Type B pancreatic cell (in vitro differentiated cells): ENCODE results near the gene DLGAP4. TPM values are rescaled to one million over a fixed set of nuclear protein-coding genes. Genes with fewer than 3 reads are reported as not detected.
A peak's percentile ranks its signal among the peaks of the same experiment; 100 is the strongest.

Experiments used
- DNase-seq: peaks from one replicate; pipeline ENCODE4 v3.0.0; 2021; ENCODE audit warnings: mixed read lengths; ENCODE audit not compliant: unreplicated experiment; ENCODE audit errors: extremely low spot score
- H3K27ac Mint-ChIP-seq: 2 replicates; pipeline ENCODE4 v1.8.0; 2021; ENCODE audit warnings: mild to moderate bottlenecking, mixed read lengths
- H3K27me3 Mint-ChIP-seq: 2 replicates; pipeline ENCODE4 v1.8.0; 2021; ENCODE audit warnings: mixed read lengths
- H3K36me3 Mint-ChIP-seq: 2 replicates; pipeline ENCODE4 v1.8.0; 2021; ENCODE audit warnings: mixed read lengths
- H3K4me1 Mint-ChIP-seq: one replicate; pipeline ENCODE4 v1.8.0; 2021; ENCODE audit warnings: mixed read lengths; ENCODE audit not compliant: unreplicated experiment
- H3K4me3 Mint-ChIP-seq: 2 replicates; pipeline ENCODE4 v1.8.0; 2021; ENCODE audit warnings: mild to moderate bottlenecking, mixed read lengths
- H3K9me3 Mint-ChIP-seq: 2 replicates; pipeline ENCODE4 v1.8.0; 2021; ENCODE audit warnings: mixed read lengths
- CTCF ChIP-seq: fragments of 200-600 bp; sonication (generic); conservative IDR thresholded peaks from 2 replicates; pipeline ENCODE4 v1.5.0; 2021; ENCODE audit warnings: antibody characterized with exemption, mild to moderate bottlenecking
- total RNA-seq: library from RNA; stranded (reverse); gene quantifications from 2 replicates; pipeline ENCODE4 v1.2.1, GENCODE V29; 2021; ENCODE audit warnings: low replicate concordance

Gene DLGAP4
- total RNA-seq, 1 donor from 2014 or later: 78.0 TPM

DNA sequence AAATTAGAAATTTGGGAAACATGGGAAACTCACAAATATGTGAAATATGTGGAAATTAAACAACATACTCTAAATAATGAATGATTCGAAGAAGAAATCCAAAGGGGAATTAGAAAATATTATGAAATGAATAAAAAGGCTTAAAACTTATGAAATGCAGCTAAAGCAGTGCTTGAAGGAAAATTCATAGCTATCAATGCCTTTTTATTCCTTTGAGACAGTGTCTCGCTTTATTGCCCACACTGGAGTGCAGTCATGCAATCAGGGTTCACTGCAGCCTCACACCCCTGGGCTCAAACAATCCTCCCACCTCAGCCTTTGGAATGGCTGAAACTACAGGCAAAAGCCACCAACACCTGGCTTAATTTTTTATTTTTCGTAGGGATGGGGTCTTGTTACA, 259.4 kb downstream of the DLGAP4 start:
- H3K4me3 Mint-ChIP-seq: no peak overlapping the region
- H3K9me3 Mint-ChIP-seq: peaks cover 6% of the 10 kb centered on the region
- peaks cover 8% of the 10 kb centered on the region for H3K4me1 Mint-ChIP-seq
- H3K36me3 Mint-ChIP-seq: no peaks in the 10 kb centered on the region
- TF ChIP-seq CTCF: no peak
- H3K27me3 Mint-ChIP-seq: no peaks in the 10 kb centered on the region
- DNase-seq: no peak
- no peak overlapping the region for H3K27ac Mint-ChIP-seq

DNA sequence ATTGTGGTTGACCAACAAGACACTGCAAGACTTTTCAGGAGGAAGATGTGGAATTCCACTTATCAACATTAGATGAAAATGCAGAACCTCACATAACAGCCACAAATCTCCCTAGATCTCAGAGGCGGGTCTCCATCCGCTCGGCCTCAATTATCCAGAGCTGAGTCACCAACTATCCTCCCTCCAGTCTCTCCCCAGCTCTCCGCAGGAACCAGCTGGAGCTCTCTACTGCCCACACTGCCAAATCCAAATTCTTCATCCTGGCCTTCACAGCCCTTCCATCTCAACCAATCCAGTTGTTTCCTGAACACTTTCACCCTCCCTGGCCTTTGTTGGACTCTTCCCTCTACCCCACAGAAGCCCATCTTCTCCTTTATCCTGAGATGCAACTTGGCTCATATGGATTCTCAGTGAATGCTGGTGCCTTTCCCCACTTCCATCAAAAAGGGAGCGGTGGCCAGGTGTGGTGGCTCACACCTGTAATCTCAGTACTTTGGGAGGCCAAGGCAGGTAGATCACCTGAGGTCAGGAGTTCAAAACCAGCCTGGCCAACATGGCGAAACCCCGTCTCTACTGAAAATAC, 263.8 kb downstream of the DLGAP4 start:
- H3K9me3 Mint-ChIP-seq: no peaks in the 10 kb centered on the region
- DNase-seq: no peak
- no peaks in the 10 kb centered on the region for H3K27me3 Mint-ChIP-seq
- H3K27ac Mint-ChIP-seq: no peak overlapping the region
- no peak for TF ChIP-seq CTCF
- H3K4me3 Mint-ChIP-seq: no peak overlapping the region
- peaks cover 30% of the 10 kb centered on the region for H3K4me1 Mint-ChIP-seq
- H3K36me3 Mint-ChIP-seq: no peaks in the 10 kb centered on the region

GRCh38 chr20:36571564-36572504, 265.7 kb downstream of the DLGAP4 start:
- H3K4me1 Mint-ChIP-seq: peaks cover 39% of the 10 kb centered on the region
- H3K9me3 Mint-ChIP-seq: no peaks in the 10 kb centered on the region
- H3K27ac Mint-ChIP-seq: peak overlapping the region; percentile 96
- H3K27me3 Mint-ChIP-seq: no peaks in the 10 kb centered on the region
- peak overlapping the region; percentile 88 for H3K4me3 Mint-ChIP-seq
- no peak for DNase-seq
- H3K36me3 Mint-ChIP-seq: no peaks in the 10 kb centered on the region
- peak; percentile 42 for TF ChIP-seq CTCF

DNA sequence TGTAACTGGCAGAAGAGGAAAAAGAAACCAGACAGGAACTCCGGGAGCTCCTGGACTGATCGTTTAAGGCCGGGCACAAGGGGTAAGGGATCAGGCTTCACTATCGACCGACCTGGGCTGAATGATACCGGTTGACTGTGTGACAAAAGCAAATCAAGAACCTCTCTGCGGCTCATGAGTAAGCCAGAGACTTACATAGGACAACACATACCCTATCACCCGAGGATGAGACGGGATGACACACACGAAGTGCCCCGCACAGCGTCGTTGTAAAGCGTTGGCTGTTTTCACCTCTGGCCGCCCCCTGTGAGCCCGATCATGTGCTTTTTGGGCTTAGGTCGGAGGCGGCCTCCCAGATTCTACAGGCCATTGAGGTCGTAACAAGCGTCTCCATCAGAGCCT, 266.6 kb downstream of the DLGAP4 start:
- Mint-ChIP-seq H3K4me3 (peak overlapping the region; percentile 88), H3K36me3 (no peaks in the 10 kb centered on the region), H3K27ac (peak overlapping the region; percentile 96), H3K9me3 (no peaks in the 10 kb centered on the region), H3K4me1 (peaks cover 39% of the 10 kb centered on the region), H3K27me3 (no peaks in the 10 kb centered on the region)
- TF ChIP-seq CTCF: no peak
- no peak for DNase-seq

DNA sequence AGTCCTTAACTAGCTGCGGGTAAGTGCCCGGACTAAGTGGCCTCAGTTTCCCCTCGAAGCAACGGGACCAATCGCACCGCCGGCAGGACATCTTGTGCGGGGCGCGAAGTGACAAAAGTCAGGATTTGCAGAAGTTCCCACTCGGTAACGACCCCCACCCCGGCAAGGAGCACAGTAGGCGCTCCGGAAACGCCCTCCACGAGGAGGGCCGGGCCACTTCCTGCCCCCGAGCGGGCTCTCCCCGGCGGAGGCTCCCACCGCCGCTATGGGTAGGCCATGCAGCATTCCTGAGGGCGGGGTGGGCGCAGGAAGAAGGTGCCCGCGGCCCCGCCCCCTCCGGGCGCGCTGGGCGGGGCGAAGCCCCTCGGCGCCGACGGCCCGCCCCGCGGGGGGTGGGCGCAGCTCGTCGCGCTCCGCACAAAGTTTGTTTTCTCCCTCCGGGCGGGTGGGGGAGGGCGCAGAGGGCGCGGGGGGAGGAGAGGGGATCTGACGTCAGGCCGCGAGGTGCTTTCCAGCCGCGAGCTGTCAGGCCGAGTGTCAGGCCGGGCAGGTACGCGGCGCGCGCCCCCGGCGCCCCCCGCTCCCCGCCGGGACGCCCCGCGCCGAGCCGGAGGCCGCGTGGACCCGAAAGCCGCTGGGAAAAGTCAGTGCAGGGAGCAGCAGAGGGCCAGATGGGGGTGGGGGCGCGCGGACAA, 267.1 kb downstream of the DLGAP4 start, which contains the start of gene TGIF2:
TGIF2 (plus strand) TSS at position 495 of the 695 bp plus-strand sequence. CDS start 5,178 bp downstream, outside the sequence.
- Mint-ChIP-seq H3K36me3 (no peaks in the 10 kb centered on the region), H3K27ac (peak within 1 kb of the TSS; percentile 96), H3K27me3 (no peaks in the 10 kb centered on the region), H3K9me3 (no peaks in the 10 kb centered on the region), H3K4me1 (peaks cover 39% of the 10 kb centered on the region), H3K4me3 (peak within 1 kb of the TSS; percentile 94)
- peak; percentile 95 for DNase-seq
- no peak for TF ChIP-seq CTCF
